ENCODE data around the gene PFDN1.

PFDN1 gene

DNA sequence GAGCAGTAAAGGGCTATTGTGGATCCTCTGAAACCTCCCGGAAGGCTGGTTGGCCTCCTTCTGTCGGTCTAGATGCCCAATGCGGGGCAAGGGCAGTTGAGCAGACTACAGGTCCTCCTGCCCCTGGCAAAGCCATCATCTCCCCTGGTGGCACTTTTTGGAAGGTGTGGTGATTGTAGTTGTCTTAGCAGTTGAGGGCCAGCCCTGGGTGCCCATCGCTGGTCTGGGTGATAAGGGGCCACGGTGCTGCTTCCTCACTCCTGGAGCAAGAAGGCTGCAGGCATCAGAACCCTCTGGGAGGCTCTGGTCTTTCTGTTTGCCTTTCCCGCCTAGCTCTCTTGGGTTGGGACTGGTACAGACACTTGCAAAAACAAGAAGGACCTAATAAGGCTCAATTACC, 64.1 kb downstream of the PFDN1 start:
- H3K36me3 ChIP-seq = peaks cover 13% of the 10 kb centered on the region
- TF ChIP-seq Cebpa-rat (IDR thresholded peaks at IDR 0.05) = no peak
- H3K4me2 ChIP-seq = no peak overlapping the region
- H3K27ac ChIP-seq = no peak overlapping the region
- peaks cover 24% of the 10 kb centered on the region for H3K4me1 ChIP-seq
- no peak overlapping the region for H3K4me3 ChIP-seq
- no peak overlapping the region for H3K9ac ChIP-seq
- H4K20me1 ChIP-seq = peaks cover 27% of the 10 kb centered on the region; the same call in 1 of the 2 replicates
- H3K9me3 ChIP-seq = no peaks in the 10 kb centered on the region
- H3K27me3 ChIP-seq = no peaks in the 10 kb centered on the region

GRCh38 chr5:140236891-140237598, 65.9 kb downstream of the PFDN1 start:
- H4K20me1 ChIP-seq = peaks cover 27% of the 10 kb centered on the region; the same call in 1 of the 2 replicates
- no peak overlapping the region for H3K27ac ChIP-seq
- no peak for TF ChIP-seq Cebpa-rat (IDR thresholded peaks at IDR 0.05)
- no peak overlapping the region for H3K4me3 ChIP-seq
- H3K4me2 ChIP-seq = no peak overlapping the region
- peaks cover 23% of the 10 kb centered on the region for H3K4me1 ChIP-seq
- no peaks in the 10 kb centered on the region for H3K36me3 ChIP-seq
- no peak overlapping the region for H3K9ac ChIP-seq
- no peaks in the 10 kb centered on the region for H3K9me3 ChIP-seq
- no peaks in the 10 kb centered on the region for H3K27me3 ChIP-seq

- Histone ChIP-seq H3K27ac (no peak overlapping the region), H3K4me2 (peak overlapping the region; percentile 1; the same call in 1 of the 2 replicates), H3K9me3 (no peaks in the 10 kb centered on the region), H4K20me1 (peaks cover 20% of the 10 kb centered on the region; the same call in 1 of the 2 replicates), H3K27me3 (no peaks in the 10 kb centered on the region), H3K4me1 (peaks cover 12% of the 10 kb centered on the region), H3K36me3 (no peaks in the 10 kb centered on the region), H3K9ac (no peak overlapping the region), H3K4me3 (no peak overlapping the region)
- no peak for TF ChIP-seq Cebpa-rat (IDR thresholded peaks at IDR 0.05)
These were observed 66.9 kb downstream of the PFDN1 start for GRCh38 chr5:140235791-140236551.

- Histone ChIP-seq H3K4me3 (no peak overlapping the region), H3K4me2 (no peak overlapping the region), H3K27ac (no peak overlapping the region), H3K36me3 (no peaks in the 10 kb centered on the region), H3K9me3 (no peaks in the 10 kb centered on the region), H3K27me3 (no peaks in the 10 kb centered on the region), H3K9ac (no peak overlapping the region), H4K20me1 (0 out of 2 replicates have a peak, but pooled peaks cover 16% of the 10 kb centered on the region), H3K4me1 (peaks cover 8% of the 10 kb centered on the region)
- no peak for TF ChIP-seq Cebpa-rat (IDR thresholded peaks at IDR 0.05)
These were observed 68.4 kb downstream of the PFDN1 start for GRCh38 chr5:140234377-140234989.

DNA sequence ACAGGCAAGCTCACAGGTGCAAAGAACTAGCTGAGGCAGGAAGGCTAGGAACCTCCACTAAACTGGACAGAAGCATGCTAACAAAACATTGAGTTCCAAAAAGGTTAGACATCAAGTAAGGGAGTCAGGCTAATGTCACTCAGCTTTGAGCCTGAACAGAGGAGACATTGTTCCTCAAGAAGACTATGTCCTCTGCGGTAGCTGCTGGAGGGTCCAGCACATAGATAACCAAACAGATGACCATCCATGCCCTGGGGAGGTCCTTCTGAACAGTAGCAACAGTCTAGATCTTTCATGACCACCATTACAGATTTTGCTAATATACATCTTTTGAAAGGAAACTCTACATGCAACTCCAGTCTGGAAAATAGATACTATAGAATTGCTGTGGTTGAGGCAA, 70.2 kb downstream of the PFDN1 start:
- H4K20me1 ChIP-seq = 0 out of 2 replicates have a peak, but pooled peaks cover 7% of the 10 kb centered on the region
- H3K9me3 ChIP-seq = no peaks in the 10 kb centered on the region
- peaks cover 8% of the 10 kb centered on the region for H3K4me1 ChIP-seq
- no peak overlapping the region for H3K4me2 ChIP-seq
- H3K36me3 ChIP-seq = no peaks in the 10 kb centered on the region
- H3K27me3 ChIP-seq = no peaks in the 10 kb centered on the region
- H3K27ac ChIP-seq = no peak overlapping the region
- no peak overlapping the region for H3K4me3 ChIP-seq
- no peak for TF ChIP-seq Cebpa-rat (IDR thresholded peaks at IDR 0.05)
- no peak overlapping the region for H3K9ac ChIP-seq

GRCh38 chr5:140230373-140230772, 72.5 kb downstream of the PFDN1 start:
- H3K4me1 ChIP-seq = peaks cover under 1% of the 10 kb centered on the region; the same call in 1 of the 2 replicates
- no peak overlapping the region for H3K27ac ChIP-seq
- no peaks in the 10 kb centered on the region for H3K9me3 ChIP-seq
- H3K4me3 ChIP-seq = no peak overlapping the region
- no peaks in the 10 kb centered on the region for H3K36me3 ChIP-seq
- H3K4me2 ChIP-seq = no peak overlapping the region
- no peak for TF ChIP-seq Cebpa-rat (IDR thresholded peaks at IDR 0.05)
- 0 out of 2 replicates have a peak, but pooled peaks cover 7% of the 10 kb centered on the region for H4K20me1 ChIP-seq
- no peaks in the 10 kb centered on the region for H3K27me3 ChIP-seq
- no peak overlapping the region for H3K9ac ChIP-seq

GRCh38 chr5:140228364-140228837, 74.5 kb downstream of the PFDN1 start:
- Histone ChIP-seq H3K4me1 (no peaks in the 10 kb centered on the region), H3K27me3 (no peaks in the 10 kb centered on the region), H3K9me3 (no peaks in the 10 kb centered on the region), H3K36me3 (no peaks in the 10 kb centered on the region), H3K4me2 (no peak overlapping the region), H3K27ac (no peak overlapping the region), H3K4me3 (no peak overlapping the region), H3K9ac (no peak overlapping the region), H4K20me1 (0 out of 2 replicates have a peak, but pooled peaks cover 7% of the 10 kb centered on the region)
- TF ChIP-seq Cebpa-rat (IDR thresholded peaks at IDR 0.05) = 0 out of 2 replicates have a peak, but pooled peaks have one; percentile 9

GRCh38 chr5:140227046-140227445, 75.9 kb downstream of the PFDN1 start:
- Histone ChIP-seq H3K27me3 (no peaks in the 10 kb centered on the region), H3K27ac (no peak overlapping the region), H3K4me2 (no peak overlapping the region), H3K4me1 (no peaks in the 10 kb centered on the region), H3K4me3 (no peak overlapping the region), H3K36me3 (no peaks in the 10 kb centered on the region), H4K20me1 (0 out of 2 replicates have a peak, but pooled peaks cover 7% of the 10 kb centered on the region), H3K9ac (no peak overlapping the region), H3K9me3 (no peaks in the 10 kb centered on the region)
- TF ChIP-seq Cebpa-rat (IDR thresholded peaks at IDR 0.05) = no peak

DNA sequence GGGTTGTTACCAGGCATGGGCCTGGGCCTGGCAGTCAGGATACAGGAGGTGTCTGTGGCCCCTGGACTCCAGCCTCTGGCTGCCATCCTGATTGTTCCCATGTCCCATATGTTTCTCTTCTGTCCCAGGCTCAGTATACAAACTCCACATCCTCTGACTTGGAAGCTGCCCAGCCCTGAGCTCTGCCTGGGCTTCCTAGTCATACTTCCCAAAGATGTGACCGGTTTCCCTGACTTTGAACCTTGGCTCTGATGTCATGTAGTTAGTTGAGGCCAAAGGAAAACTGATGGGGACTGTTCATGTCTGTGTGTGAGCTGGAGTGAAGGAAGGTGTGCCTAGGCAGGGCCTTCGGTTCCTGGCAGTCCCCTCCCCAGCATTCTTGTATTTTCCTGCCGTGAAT, 77.5 kb downstream of the PFDN1 start:
- Histone ChIP-seq H3K36me3 (no peaks in the 10 kb centered on the region), H3K4me1 (peaks cover 4% of the 10 kb centered on the region), H3K9ac (no peak overlapping the region), H3K9me3 (no peaks in the 10 kb centered on the region), H3K4me3 (no peak overlapping the region), H3K4me2 (no peak overlapping the region), H4K20me1 (0 out of 2 replicates have a peak, but pooled peaks cover 7% of the 10 kb centered on the region), H3K27me3 (no peaks in the 10 kb centered on the region), H3K27ac (no peak overlapping the region)
- no peak for TF ChIP-seq Cebpa-rat (IDR thresholded peaks at IDR 0.05)

Measured in BLaER1 (cell line).